ELF-1 (cell line): ENCODE data around the gene ATP8B1.
"Not testable (repeated sequence)": the region's sequence is repeated elsewhere in the genome, so short reads cannot be mapped to it uniquely, and the experiment has no call there.

Experiments used
- DNase-seq: peaks from one replicate; pipeline ENCODE4 v3.0.0-alpha.2; 2016; ENCODE audit warnings: low read depth, low spot score

The ATP8B1 gene

GRCh38 chr18:57666818-57667497 lies 136.2 kb downstream of the ATP8B1 start:
- DNase-seq: no peak

DNA sequence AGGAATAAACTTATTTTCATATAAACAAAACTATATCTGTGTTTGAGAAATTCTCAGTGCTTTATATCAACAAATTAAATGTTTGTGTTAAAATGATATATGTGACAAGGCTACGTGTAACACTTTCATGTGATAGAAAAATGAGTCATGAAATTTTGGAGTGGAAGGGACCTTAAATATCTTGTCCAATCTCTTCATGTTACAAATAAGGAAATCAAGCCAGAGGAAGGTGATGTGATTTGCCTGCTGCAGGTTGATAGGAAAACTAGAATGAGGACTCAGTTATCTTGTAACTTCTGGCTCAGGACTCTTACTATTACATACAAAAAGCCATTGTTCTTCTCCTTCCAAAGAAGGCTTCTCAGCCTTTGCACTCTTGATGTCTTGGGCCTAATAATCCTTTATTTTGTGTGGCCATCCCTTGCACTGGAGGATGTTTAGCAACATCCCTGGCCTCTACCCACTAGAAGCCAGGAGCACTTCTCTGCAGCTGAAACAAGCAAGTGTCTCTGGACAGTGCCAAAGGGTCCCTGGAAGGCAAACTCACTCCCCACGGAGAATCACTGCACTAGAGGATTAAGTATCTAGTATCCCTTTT lies 138.4 kb downstream of the ATP8B1 start:
- DNase-seq: no peak

- no peak for DNase-seq
Measured at GRCh38 chr18:57660961-57661360, 142.2 kb downstream of the ATP8B1 start.

- no peak for DNase-seq
Measured at GRCh38 chr18:57659460-57660102, 143.5 kb downstream of the ATP8B1 start.

DNA sequence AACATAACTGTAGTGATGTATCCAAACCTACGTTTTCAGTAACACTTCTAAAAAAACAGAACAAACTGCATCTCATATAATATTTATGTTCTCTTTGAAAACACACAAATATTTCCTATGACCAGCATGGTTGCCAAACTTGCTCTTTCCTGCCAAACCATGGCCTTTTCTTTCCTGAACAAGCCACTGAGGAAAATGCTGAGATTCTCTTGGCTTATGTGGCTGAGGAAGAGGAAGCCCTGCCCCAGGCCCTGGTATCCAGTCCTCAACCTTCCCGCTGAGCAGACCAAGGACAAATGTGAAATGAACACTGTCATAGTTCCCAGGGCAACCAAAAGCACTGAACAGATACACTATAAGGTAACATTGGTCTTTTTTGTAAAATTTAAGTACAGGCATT lies 145.6 kb downstream of the ATP8B1 start:
- no peak for DNase-seq

DNA sequence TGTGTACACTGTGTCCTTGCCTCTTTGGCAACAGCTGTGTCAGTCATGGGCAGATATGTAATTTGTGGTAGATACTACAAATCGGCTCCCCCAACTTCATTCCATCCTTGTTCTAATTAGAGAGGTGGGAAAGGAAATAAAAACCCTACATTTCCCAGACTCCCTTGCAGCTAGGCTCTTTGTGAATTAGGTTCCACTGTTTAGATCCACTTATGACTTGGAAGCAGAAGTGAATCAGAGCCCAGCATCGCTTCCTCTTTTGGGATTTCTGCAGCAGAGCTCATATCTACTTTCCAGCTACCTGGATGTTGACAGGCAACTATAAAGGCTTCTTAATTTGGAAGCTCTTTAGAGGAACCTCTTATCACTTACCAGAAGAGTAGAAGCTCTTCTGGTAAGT lies 147.4 kb downstream of the ATP8B1 start:
- no peak for DNase-seq

- DNase-seq: no peak
Measured at GRCh38 chr18:57651914-57652313, 151.2 kb downstream of the ATP8B1 start.

DNA sequence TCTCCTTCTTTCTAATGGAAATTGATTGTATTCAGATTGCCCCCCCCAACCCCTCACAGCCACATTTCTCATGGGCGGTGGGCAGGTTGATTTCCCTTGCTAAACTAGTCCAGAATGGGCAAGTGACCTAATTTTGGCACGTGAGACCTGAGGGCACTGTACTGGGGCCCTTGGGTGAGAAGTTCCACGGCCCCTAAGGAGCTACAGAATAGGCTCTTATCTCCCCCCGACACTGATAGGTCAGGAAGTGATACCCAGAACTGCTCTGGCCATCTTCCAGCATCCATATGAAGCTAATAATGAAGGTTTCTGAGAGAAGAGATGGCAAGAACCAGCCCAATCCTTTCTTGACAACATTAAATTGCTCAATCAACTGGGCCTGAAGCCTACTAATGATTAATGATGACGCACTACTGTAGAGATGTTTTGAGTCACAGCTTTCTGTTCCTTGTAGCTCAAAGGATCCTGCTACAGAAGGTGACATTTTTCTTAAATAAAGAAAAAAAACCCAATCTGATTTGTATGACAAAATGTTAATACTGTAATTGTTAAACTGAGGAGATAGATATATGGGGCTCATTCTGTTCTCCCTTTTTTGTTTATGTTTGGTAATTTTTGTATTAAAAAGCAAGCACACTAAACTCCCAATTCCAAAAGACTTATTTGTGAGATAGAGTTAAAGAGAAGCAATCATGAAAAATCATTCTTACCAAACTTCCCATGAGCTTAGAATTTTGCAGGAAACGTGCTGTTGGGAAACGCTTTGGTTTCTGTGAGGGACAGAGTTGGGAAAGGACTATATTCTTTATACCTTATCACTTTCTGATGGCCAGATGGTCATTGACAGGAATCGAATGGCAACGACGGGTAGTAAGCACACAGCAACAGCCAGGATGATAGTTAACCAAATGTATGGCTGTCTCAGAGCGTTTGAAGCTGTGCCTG lies 153.3 kb downstream of the ATP8B1 start:
- no peak for DNase-seq

DNA sequence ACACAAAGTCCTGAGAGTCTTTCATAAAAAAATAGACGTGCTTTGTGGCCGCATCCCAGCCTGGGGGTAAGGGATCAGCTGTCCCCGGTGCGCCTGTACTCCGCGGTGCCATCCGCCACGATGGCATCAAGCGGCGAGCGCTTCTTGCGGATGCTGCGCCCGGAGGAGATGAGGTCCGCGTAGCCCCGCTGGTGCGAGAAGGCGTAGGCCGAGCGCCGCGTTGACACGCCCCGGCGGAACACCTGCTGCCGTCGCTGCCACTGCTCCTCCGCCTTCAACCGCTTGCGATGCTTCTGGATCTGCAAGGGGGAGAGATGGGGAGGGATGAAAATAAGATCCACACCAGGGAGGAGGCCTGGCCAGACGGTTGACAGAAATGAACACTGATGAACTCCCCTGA lies 154.7 kb downstream of the ATP8B1 start:
- DNase-seq: no peak

GRCh38 chr18:57644540-57644939 lies 158.6 kb downstream of the ATP8B1 start:
- no peak for DNase-seq

- DNase-seq: not testable (repeated sequence)
Measured at GRCh38 chr18:57643726-57644125, 159.4 kb downstream of the ATP8B1 start.

DNA sequence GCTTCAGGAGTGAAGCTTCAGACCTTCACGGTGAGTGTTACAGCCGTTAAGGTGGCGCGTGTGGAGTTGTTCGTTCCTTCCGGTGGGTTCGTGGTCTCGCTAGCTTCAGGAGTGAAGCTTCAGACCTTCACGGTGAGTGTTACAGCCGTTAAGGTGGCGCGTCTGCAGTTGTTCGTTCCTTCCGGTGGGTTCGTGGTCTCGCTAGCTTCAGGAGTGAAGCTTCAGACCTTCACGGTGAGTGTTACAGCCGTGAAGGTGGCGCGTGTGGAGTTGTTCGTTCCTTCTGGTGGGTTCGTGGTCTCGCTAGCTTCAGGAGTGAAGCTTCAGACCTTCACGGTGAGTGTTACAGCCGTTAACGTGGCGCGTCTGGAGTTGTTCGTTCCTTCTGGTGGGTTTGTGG lies 160.7 kb downstream of the ATP8B1 start:
- not testable (repeated sequence) for DNase-seq

GRCh38 chr18:57640749-57641148 lies 162.4 kb downstream of the ATP8B1 start:
- no peak for DNase-seq

GRCh38 chr18:57640236-57640635 lies 162.9 kb downstream of the ATP8B1 start:
- DNase-seq: no peak

DNA sequence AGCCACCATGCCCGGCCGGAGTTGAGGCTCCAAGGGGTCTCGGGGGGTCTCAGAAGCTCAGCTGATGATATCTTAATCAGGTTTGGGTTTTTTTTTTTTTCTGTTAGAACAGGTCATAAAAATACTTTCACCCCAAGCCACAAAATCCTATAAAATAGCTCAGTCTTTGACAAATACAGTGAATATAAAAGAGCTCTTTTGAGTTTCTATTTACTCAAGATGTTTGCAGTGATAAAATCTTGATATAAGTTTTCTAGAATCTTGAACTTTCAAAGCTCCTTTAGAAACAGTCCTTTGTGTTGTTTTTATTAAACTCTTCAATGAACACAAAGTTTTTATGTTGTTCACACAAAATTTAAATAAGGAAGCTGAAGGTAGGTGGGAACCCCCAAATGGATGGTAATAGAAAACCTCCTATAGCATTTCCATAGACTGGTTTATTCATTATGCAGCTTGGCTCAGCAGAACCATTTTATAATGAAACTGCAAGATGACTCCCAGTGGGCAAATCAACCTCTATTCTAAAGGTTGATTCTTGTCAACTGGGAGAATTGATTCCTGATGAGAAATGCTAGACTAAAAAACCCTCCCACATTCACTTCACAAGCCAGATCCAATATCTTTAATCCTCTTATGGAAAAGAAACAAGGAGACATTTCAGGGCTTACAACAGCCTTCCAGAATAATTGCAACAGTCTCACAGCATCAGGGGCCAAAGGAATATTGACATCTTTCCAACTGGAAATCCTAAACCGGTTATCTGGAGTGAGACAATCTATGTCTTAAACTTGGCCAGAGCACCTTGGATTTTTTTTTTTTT lies 167.9 kb downstream of the ATP8B1 start:
- DNase-seq: no peak

GRCh38 chr18:57631697-57632096 lies 171.4 kb downstream of the ATP8B1 start:
- DNase-seq: no peak

- no peak for DNase-seq
Measured at GRCh38 chr18:57630754-57631595, 172.1 kb downstream of the ATP8B1 start.

GRCh38 chr18:57630002-57630753 lies 172.9 kb downstream of the ATP8B1 start:
- peak; percentile 97 for DNase-seq

- no peak for DNase-seq
Measured at GRCh38 chr18:57629422-57629821, 173.7 kb downstream of the ATP8B1 start.
